GM21528 (cell line): ENCODE measurements around the gene C3orf33.
A peak's percentile ranks its signal among the peaks of the same experiment; 100 is the strongest.

Experiments
- ATAC-seq: cut with Tn5 transposase; IDR thresholded peaks from one replicate; pipeline ENCODE4 v1.9.1; 2021; ENCODE audit warnings: mild to moderate bottlenecking, moderate library complexity; ENCODE audit not compliant: unreplicated experiment, low FRiP score

C3orf33 gene

DNA sequence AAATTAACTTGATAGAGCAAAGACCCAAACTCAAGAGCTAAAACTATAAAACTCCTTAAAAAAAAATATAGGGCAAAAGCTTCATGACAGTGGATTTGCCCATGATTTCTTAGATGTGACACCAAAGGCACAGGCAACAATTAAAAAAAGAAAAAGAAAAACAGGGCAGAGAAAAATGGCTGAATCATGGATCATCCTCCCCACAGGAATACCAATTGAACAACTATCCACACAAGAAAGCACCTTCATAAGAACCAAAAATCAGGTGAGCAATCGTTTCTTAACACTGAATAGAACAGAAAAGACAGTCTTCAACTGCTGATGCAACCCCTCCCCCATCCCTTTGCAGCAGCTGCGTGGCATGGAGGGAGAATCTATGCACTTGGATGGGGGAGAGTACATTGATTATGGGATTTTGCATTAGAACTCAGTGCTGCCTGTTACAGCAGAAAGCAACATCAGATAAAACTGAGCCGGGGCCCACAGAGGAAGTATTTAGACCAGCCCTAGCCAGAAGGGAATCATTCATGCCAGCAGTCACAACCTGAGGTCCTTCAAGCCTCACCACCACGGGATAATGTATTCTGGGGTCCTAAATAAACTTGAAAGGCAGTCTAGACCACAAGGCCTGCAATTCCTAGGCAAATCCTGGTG lies 15.7 kb downstream of the C3orf33 start:
- ATAC-seq = no peak

DNA sequence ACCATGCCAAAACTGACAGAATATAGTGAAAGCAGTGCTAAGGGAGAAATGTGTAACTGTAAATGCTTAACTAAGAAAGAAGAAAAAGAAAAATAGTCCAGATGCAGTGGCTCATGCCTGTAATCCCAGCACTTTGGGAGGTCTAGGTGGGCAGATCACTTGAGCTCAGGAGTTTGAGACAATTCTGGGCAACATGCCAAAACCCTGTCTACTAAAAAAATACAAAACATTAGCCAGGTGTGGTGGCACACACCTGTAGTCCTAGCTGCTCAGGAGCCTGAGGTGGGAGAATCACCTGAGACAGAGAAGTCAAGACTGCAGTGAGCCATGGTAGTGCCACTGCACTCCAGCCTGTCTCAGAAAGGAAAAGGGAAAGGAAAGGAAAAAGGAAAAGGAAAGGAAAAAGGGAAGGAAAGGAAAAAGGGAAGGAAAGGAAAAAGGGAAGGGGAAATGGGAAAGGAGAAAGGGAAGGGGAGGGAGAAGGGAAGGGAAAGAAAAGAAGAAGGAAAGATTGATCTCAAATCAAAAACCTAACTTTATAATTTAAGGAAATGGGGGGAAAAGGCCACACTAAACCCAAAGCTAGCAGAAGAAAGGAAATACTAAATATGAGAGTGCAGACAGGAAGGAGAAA lies 20.3 kb downstream of the C3orf33 start:
- ATAC-seq = no peak

DNA sequence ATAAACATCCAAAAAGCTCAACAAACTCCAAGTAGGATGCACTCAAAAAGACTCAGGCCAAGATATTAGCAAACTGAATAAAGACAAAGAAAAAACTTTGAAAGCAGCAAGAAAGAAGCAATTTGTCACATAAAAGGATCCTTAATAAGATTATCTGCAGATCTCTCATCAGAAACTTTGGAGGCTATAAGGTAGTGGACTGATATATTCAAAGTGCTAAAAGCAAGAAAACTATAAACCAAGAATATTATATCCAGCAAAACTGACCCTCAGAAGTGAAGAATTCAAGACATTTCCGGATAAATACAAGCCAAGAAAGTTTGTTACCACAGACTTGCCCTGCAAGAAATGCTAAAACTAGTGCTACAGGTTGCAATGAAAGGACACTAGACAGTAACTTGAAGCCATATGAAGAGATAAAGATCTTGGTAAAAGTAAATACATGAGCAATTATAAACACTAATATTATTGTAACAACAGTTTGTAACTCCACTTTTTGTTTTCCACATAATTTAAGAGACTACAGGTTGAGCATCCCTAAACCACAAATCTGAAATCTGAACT lies 23.6 kb downstream of the C3orf33 start:
- no peak for ATAC-seq

DNA sequence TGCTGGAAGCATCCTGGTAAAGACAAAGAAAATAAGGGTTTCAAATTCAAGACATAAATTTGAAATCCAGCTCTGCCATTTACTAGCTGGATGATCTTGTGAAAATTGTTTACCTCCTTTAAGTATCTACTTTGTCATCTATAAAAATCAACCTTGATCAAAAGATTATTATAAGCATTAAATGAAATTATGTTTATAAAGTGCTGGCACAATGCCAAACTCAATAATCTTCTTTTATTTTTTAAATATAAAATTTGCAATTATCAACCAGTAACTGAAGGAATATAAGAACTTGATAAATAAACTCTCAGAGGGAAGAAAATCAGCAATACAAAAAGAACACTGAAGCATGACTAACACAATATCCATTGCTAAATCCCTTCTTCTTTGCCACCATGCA lies 25.8 kb downstream of the C3orf33 start:
- no peak for ATAC-seq

DNA sequence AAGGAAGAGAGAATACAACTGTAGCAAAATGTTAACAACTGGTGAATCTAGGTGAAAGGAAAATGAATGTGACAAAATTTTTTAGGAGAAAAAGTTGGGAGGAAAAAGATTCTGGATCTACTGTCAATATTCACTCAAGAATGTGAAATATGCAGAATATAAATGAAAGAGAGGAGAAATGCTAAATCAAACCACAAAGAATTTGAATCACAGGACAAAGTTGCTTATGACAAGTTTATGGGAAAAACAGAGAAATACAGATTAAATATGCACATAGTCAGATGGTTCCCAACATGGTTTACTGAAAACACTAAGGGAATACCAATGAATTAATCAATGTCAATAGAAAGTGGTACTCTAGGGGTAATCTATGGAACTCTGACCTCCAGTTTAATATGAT lies 27.6 kb downstream of the C3orf33 start:
- ATAC-seq = no peak

DNA sequence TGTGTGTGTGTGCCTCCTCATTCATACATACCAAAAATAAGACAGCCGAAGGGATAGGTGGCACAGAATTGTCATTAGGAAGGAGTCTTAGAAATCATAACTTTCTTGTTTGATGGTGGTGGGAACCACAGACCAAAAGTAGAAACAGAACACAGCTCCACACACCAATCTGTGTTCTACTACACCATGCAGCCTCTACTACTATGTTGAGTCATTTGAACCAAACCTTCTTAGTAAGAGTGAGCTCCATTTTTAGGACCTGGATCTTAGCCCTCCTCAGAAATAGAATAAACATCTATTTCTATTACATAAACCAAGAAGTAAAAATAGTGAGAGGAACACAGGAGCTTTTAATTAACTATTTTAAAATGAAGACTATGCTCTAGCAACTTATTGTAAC lies 33.3 kb downstream of the C3orf33 start:
- ATAC-seq = no peak

DNA sequence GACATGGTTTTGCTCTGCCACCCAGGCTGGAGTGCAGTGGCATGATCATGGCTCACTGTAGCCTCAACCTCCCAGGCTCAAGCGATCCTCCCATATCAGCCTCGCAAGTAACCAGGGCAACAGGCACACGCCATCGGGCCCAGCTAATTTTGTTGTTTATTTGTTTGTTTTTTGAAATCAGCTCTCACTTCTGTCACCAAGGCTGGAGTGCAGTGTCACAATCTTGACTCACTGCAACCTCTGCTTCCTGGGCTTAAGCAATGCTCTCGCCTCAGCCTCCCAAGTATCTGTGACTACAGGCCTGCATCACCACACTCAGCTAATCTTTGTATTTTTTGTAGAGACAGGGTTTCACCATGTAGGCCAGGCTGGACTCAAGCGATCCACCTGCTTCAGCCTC lies 35.0 kb downstream of the C3orf33 start:
- no peak for ATAC-seq

DNA sequence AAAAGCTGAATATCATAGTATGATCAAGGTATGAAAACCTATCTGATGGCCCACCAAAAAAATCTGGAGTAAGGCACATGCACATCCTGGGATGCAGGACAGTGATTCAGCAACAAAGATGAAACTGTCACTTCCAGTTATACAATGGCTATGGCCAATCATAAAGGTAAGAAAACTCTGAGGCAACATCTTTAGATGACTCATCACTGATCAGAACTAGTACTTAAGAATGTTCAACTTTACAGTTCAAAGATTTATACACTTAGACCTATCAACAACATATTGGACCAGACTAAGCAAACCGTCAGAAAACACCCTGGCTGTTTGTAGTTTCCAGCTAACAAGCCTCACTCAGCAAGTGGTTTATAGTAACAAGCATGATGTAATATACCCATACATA lies 39.9 kb downstream of the C3orf33 start:
- no peak for ATAC-seq

DNA sequence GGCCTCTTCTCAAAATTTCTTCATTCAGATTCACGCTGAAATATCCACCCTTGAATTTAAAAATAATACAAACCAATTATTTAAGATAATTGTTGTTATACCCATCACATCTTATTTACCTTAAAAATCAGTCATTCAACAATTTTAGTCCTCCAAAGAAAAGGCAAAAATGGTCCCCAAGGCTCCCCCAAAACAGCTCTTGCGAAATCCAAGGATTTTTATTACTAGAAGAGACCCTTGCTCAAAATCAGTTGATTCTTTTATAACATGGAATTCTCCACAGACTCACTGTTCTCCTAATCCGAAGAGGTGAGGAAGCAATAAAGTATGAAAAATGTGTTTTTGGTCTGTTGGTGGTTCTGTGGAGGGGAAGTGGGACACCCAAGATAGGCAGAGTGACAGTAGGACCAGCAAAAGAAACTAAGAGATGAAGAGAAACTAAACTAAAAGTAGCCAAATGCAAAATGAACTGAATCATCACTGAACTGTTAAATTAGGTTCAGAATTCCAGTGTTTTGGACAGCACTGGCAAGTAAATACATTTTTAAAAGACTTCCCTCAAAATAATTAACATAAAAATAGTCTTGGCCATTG lies 42.1 kb downstream of the C3orf33 start:
- ATAC-seq = peak; percentile 50

DNA sequence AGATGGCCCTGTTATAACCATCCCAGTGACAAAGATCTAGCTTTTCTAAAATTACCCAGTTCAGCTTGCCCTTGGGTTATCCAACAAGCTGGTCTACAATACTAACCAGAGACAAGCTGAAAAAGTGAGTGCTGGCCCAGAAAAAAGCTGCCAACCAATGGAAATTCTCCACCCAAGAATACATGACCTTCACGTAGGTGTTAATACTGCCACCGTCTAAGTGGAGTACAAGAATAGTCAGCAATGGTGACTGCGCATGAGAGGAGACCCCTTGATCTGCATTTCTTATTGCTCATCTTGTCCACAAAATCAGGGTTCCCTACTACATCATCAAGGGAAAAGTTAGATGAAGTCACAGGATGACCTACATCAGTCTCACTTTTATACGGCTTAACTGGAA lies 45.4 kb downstream of the C3orf33 start:
- ATAC-seq = no peak

DNA sequence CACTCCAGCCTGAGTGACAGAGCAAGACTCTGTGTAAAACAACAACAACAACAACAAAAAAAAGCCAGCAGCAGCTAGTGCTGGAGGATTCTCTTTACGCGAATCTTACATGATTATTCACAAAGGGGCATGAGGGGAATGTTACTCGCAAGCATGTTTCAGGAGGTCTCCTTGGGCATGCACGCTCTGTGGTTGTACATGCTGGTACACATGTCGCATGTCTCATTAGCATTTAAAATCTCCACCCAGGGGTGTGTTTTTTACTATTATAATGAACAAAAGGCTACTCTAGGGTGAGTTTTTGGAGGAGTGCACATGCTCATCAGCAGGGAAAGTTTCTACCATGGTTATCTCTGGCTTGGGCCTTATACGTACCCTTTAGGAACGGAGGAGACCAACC lies 48.5 kb downstream of the C3orf33 start:
- no peak for ATAC-seq

DNA sequence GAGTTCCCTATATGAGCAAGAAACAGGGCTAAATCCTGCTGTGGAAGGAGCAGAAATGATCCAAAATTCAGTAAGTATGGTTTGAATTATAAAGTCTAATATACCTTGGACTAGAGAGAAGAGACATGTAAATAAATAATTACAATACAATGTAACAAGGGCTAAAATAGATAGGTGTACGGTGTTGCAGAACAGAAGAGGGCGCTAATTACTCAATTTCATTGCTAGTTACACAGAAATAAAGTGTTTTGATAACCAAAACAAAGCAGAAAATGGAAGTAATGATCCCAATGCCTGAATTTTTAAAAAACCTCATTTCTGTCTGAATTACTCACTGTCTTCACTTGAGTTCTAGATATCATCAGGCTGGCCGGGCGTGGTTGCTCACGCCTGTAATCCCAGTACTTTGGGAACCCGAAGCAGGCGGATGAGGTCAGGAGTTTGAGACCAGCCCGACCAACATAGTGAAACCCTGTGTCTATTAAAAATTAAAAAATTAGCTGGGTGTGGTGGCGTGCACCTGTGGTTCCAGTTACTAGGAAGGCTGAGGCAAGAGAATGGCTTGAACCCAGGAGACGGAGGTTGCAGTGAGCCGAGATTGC lies 52.9 kb downstream of the C3orf33 start:
- ATAC-seq = no peak

DNA sequence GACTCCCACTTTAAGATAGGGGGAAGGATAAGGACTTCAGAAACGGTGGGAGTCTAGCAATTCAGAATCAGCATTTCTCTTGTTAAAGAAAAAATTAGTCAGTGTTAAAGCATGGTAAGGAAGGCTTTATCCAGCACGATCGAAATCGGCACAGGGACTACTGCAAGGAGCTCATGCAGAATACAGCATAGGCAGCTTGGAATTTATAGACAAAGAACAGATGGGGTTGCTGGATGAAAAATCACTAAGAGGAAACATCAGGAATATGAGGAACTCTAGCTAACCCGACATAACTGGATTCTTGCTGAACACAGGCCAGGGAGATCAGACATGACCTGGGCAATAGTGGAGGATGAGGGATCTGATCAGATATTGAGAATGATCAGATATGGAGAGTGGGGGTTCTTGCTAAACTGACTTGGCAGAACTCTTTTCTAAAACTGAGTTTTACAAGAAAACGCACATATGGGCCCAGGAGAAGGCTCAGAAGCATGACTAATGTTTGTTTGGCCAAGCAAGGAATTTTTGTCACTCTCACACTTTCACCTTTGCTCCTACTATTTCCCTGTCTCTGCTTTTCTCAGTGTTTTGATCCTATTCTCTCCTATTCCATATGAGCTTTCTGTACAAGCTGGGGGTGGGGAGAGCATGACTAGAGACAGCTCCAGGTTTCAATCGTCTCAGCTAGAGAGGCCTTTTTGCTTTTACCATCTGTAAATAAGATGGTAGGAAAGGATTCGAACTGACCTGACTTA lies 57.3 kb downstream of the C3orf33 start:
- ATAC-seq = no peak

DNA sequence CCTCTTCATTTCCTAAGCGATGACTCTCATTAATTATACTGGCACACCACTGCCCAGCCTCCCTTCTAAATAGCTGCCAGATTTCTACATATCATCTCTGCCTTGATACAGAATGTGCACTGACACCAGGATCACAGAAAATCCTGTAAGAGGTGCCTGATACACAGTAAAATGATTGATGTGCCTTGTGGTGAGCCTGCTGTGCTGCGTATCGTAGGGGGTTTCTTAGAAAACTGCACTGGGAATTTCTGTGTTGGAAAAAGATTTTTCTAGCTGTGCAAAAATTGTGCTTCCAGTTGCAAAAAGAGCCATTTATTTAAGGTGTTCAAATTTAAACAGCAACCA lies 58.2 kb downstream of the C3orf33 start:
- no peak for ATAC-seq

DNA sequence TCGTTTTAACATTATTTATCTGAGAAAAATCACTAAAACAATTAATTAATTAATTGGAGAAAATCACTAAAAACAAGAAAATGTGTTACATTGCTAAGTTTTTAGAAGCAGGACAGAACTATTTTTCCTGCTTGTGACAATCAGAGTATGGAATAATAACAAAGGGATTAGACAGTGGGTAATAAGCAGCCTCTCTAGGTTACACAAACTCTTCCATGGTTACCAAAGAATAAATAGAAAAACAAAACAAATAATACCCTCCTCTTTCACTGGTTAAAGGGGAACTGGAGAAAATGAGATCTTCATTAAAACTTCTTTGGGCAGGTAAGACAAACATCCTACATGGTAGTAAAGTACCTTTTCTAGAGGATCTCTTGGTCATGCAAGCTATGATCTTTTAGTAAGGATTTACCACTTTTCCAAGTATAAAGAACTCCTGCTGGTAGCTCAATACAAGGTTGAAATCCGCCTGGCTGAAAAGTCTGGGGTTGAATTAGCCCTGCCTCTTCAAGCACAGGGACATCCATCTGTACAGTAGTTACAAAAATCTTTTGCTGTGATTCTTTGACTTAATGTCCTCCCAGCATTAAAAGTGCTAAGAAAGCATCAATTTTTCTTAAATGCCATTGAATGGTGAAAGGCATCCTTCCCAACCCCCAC lies 58.7 kb downstream of the C3orf33 start:
- no peak for ATAC-seq

DNA sequence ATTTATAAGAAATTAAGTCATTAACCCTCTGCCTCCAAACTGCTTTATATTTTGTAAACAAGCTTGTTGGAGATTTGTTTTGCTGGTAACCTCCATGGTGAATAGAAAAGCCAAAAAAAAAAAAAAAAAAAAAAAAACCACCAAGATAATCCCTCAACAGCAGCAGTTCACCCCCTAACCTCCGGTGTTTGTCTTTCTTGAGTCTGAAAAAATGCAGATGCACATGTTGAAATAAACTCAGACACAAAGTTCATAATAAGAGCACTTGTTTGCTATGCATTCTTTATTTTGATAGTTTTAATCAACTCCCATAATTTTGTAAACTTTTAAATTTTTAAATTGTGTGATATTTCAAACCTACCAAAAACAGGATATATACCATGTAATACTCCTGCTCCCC lies 59.4 kb downstream of the C3orf33 start:
- ATAC-seq = no peak

DNA sequence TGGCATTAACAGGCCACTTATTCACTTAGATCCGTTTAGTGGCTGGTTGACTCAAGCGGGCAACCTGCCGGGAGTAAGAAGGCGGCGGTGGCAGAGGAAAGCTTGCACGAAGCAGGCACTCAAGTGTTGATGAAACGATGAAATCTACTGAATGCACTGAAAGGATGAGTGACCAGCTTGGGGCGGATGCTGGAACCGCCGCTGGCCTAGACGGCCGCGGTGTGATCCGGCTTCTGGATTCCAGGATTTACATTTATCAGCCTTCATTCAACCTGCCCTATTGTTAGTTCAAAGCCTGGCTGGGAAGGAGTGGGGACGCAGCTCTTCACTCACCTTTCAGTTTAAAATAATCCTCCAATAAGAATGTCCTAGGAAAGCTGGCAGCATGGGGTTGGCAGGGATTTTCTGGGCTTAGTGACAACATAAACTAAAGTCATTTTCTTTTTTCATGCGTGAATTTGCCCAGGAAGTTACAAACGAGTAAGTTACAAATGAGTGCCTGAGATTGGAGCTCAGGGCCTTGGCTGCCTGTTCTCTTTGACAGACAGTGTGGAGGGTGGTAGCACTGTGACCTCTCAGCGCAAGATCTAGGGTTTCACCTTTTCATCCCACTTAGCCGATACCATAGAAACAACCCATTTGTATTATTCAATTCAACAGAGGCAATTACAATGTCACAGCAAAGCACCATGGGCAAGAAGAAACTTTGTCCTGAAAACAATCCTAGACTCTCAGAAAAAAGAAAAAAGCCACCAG lies 60.1 kb downstream of the C3orf33 start:
- no peak for ATAC-seq

DNA sequence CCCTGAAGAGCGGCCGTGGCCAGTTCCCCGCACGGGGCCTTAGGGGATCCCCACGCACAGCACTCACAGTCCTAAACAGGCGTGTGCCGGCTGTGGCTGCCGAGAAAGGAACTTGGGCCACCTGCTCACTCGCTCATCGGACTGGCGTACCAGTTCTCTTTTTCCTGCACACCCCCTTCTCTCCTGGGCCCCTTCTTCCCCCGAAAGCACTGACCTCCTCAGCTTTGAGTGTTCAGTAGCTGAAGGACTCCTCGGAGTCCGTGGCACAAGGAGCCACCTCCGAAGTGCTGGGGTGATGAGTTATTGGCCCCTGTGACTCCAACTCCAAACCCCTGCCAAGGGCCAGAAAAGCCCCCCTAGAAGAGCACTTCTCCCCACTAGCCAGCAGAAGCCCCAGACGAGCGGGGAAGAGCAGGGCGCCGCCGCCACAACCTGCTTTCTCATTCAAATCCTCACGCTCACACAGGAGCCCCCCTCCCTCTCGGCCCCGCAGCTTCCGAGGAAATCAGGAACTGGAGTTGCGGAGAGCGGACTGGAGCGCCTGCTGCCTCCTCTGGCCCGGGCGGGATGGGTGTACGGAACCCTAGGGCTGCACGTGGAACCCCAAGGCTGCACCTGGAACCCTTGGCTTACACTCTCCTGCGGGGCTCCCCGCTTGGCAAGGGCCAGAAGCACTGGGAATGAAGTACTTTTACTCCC lies 61.3 kb downstream of the C3orf33 start, which contains the start of gene PLCH1:
Gene PLCH1, minus strand, starts transcription at position 446 of the 699 bp plus-strand sequence. CDS start 40,847 bp downstream, outside the sequence.
- peak; percentile 53 for ATAC-seq
